Gastrocnemius medialis (tissue), 4 donors: ENCODE data around the gene TTLL5.

Source experiments
- CTCF ChIP-seq, 5 experiments: fragments of 450-650 bp in 3 of 5; fragments of 200-600 bp in 2 of 5; sonication (generic) in 2 of 5; IDR thresholded peaks in 4 of 5; conservative IDR thresholded peaks in 1 of 5; 1 replicate in 4 of 5; 2 replicates in 1 of 5; pipeline ENCODE4 v1.5.1; 2016 to 2019; ENCODE audit warnings: antibody characterized with exemption in 5 of 5, mild to moderate bottlenecking in 3 of 5, moderate library complexity in 3 of 5
- POLR2A ChIP-seq, 2 donors: fragments of 450-650 bp; IDR thresholded peaks; one replicate each; pipeline ENCODE4 v1.6.1; 2017; ENCODE audit warnings: antibody characterized with exemption in 2 of 2, mild to moderate bottlenecking in 2 of 2, moderate library complexity in 2 of 2

DNA sequence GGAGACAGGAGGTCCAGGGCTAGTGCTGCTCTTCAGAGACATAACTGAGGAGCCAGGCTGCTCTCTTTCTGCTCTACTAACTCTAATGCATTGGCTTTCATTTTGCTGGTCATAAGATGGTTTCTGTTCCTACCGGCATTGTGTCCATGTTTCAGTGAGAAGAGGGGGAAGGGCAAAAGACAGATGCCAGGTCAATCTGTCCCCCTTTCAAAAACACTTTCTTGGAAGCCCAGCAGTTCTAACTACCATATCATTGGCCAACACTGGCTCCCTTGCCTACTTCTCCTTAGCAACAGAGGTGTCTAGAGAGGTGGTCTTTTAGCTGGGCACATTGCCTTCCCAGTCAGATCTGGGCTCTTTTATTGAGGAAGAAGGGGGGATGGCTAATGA, 256.9 kb downstream of the TTLL5 start:
- no peak for TF ChIP-seq CTCF (IDR thresholded peaks at IDR 0.05 in 4 of 5, conservative IDR thresholded peaks at IDR 0.05 in 1 of 5)
- TF ChIP-seq POLR2A (IDR thresholded peaks at IDR 0.05): no peak
